ENCODE data around the gene BEND4. TPM values are rescaled to one million over a fixed set of nuclear protein-coding genes. Genes with fewer than 3 reads are reported as not detected.

Gene BEND4
- total and polyA plus RNA-seq, 4 donors: 0.02 to 0.51 (median 0.11) TPM

DNA sequence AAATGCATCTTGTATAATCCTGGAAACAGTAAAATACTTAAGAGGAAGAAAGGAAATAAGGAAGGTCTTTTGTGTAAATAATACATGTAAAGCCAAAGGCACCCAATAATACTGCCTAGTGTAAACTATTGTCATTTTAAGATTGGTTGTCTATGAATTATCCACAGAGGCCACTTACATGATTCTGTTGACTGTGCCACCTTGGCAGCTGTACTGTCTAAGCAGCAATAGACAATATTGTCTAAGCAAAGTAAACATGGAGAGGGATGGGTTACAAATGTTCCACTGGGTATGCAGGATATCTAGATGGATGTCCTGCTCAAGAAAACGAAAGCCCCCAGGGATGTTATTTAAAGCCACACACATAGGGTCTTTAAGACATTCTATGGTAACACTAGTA is 19.4 kb downstream of the BEND4 start:
- Histone ChIP-seq H3K36me3 (ENCODE audit: control insufficient read depth in 4 of 4, insufficient read depth in 4 of 4, low read length in 4 of 4) (no peaks in the 10 kb centered on the region), H3K4me3 (no peak overlapping the region), H3K9me3 (ENCODE audit: control insufficient read depth in 4 of 4, insufficient read depth in 3 of 4, low read length in 3 of 4) (peaks cover 0 to 2% (median 0%) of the 10 kb centered on the region in 4 donors), H3K4me1 (ENCODE audit: control insufficient read depth in 5 of 5, insufficient read depth in 5 of 5, low read length in 5 of 5) (no peaks in the 10 kb centered on the region), H3K9ac (ENCODE audit: insufficient read depth in 1 of 2, low read length in 2 of 2) (no peak overlapping the region), H3K27ac (ENCODE audit: low read depth in 1 of 2, low read length in 1 of 2) (no peak overlapping the region), H3K27me3 (ENCODE audit: control insufficient read depth in 3 of 3, insufficient read depth in 3 of 3, low read length in 2 of 3) (no peaks in the 10 kb centered on the region)
- WGBS, 2 donors: 66 to 90% methylated on average over 1 of the region's 1 CpG
- no peak for DNase-seq
- TF ChIP-seq, protein P1, sequence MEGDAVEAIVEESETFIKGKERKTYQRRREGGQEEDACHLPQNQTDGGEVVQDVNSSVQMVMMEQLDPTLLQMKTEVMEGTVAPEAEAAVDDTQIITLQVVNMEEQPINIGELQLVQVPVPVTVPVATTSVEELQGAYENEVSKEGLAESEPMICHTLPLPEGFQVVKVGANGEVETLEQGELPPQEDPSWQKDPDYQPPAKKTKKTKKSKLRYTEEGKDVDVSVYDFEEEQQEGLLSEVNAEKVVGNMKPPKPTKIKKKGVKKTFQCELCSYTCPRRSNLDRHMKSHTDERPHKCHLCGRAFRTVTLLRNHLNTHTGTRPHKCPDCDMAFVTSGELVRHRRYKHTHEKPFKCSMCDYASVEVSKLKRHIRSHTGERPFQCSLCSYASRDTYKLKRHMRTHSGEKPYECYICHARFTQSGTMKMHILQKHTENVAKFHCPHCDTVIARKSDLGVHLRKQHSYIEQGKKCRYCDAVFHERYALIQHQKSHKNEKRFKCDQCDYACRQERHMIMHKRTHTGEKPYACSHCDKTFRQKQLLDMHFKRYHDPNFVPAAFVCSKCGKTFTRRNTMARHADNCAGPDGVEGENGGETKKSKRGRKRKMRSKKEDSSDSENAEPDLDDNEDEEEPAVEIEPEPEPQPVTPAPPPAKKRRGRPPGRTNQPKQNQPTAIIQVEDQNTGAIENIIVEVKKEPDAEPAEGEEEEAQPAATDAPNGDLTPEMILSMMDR (IDR thresholded peaks at IDR 0.05; ENCODE audit: control extremely low read depth, extremely low read depth): no peak
- ATAC-seq (ENCODE audit: insufficient read depth, low FRiP score): no peak

DNA sequence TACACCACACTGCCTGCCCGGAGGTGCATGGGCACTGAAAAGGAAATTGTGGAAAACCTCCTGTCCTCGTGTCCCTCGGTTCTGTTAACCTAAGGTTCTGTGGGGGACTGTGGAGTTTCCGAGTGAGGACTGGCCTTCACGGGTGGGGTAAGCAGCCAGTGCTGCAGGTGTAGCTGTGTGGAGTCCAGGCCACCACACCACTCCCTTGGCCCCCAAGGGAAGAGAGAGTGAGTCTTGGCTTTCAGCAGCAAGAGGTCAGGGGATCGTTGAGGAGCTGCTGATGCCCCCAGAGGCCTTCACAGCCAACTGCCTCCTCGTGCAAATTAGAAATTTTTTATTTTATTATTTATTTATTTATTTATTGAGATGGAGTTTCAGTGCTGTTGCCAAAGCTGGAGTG is 20.4 kb downstream of the BEND4 start:
- WGBS, 2 donors: 83 to 89% methylated on average over 7 of the region's 7 CpGs
- TF ChIP-seq, protein P1 (IDR thresholded peaks at IDR 0.05; ENCODE audit: control extremely low read depth, extremely low read depth): no peak
- no peak overlapping the region for H3K4me3 ChIP-seq
- H3K36me3 ChIP-seq (ENCODE audit: control insufficient read depth in 4 of 4, insufficient read depth in 4 of 4, low read length in 4 of 4): no peaks in the 10 kb centered on the region
- no peak overlapping the region for H3K9ac ChIP-seq (ENCODE audit: insufficient read depth in 1 of 2, low read length in 2 of 2)
- no peak overlapping the region for H3K27ac ChIP-seq (ENCODE audit: low read depth in 1 of 2, low read length in 1 of 2)
- DNase-seq (no peak), ATAC-seq (ENCODE audit: insufficient read depth, low FRiP score) (no peak)
- H3K4me1 ChIP-seq (ENCODE audit: control insufficient read depth in 5 of 5, insufficient read depth in 5 of 5, low read length in 5 of 5): no peaks in the 10 kb centered on the region
- H3K27me3 ChIP-seq (ENCODE audit: control insufficient read depth in 3 of 3, insufficient read depth in 3 of 3, low read length in 2 of 3): no peaks in the 10 kb centered on the region
- peaks cover 0 to 2% (median 0%) of the 10 kb centered on the region in 4 donors for H3K9me3 ChIP-seq (ENCODE audit: control insufficient read depth in 4 of 4, insufficient read depth in 3 of 4, low read length in 3 of 4)

GRCh38 chr4:42123071-42123644 is 29.3 kb downstream of the BEND4 start:
- Histone ChIP-seq H3K27ac (ENCODE audit: low read depth in 1 of 2, low read length in 1 of 2) (no peak overlapping the region), H3K9me3 (ENCODE audit: control insufficient read depth in 4 of 4, insufficient read depth in 3 of 4, low read length in 3 of 4) (peaks cover 0 to 1% (median 0%) of the 10 kb centered on the region in 4 donors), H3K36me3 (ENCODE audit: control insufficient read depth in 4 of 4, insufficient read depth in 4 of 4, low read length in 4 of 4) (no peaks in the 10 kb centered on the region), H3K4me1 (ENCODE audit: control insufficient read depth in 5 of 5, insufficient read depth in 5 of 5, low read length in 5 of 5) (no peaks in the 10 kb centered on the region), H3K27me3 (ENCODE audit: control insufficient read depth in 3 of 3, insufficient read depth in 3 of 3, low read length in 2 of 3) (no peaks in the 10 kb centered on the region), H3K4me3 (no peak overlapping the region), H3K9ac (ENCODE audit: insufficient read depth in 1 of 2, low read length in 2 of 2) (no peak overlapping the region)
- TF ChIP-seq, protein P1 (IDR thresholded peaks at IDR 0.05; ENCODE audit: control extremely low read depth, extremely low read depth): no peak
- DNase-seq: no peak
- ATAC-seq (ENCODE audit: insufficient read depth, low FRiP score): no peak
- WGBS, 2 donors: 81 to 95% methylated on average over 2 of the region's 2 CpGs

DNA sequence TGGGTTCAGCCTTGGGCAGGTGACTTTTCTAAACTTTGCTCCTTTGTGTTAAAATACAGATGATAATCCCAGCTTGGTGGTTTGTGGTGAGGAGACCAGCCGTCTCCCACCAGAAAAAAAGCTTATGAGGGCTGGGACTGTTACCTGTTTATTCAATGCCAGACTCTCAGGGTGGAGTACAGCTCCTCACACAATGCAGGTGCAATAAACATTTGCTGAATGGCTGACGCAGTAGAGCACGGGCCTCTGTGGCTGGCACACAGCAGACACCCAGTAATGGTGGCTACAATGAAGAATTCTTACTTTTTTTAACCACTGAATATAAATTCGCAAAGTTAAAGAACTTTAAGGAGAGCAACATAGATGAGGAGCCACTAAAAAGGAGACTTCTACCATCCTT is 30.2 kb downstream of the BEND4 start:
- 88 to 93% methylated on average over 4 of the region's 4 CpGs for WGBS, 2 donors

More for the DNA sequence above, 30.2 kb downstream of the BEND4 start:
- no peak for ATAC-seq (ENCODE audit: insufficient read depth, low FRiP score)
- Histone ChIP-seq H3K4me3 (no peak overlapping the region), H3K27me3 (ENCODE audit: control insufficient read depth in 3 of 3, insufficient read depth in 3 of 3, low read length in 2 of 3) (no peaks in the 10 kb centered on the region), H3K9me3 (ENCODE audit: control insufficient read depth in 4 of 4, insufficient read depth in 3 of 4, low read length in 3 of 4) (peaks cover 0 to 1% (median 0%) of the 10 kb centered on the region in 4 donors), H3K27ac (ENCODE audit: low read depth in 1 of 2, low read length in 1 of 2) (no peak overlapping the region), H3K36me3 (ENCODE audit: control insufficient read depth in 4 of 4, insufficient read depth in 4 of 4, low read length in 4 of 4) (no peaks in the 10 kb centered on the region), H3K9ac (ENCODE audit: insufficient read depth in 1 of 2, low read length in 2 of 2) (no peak overlapping the region), H3K4me1 (ENCODE audit: control insufficient read depth in 5 of 5, insufficient read depth in 5 of 5, low read length in 5 of 5) (no peaks in the 10 kb centered on the region)
- no peak for DNase-seq
- TF ChIP-seq, protein P1 (IDR thresholded peaks at IDR 0.05; ENCODE audit: control extremely low read depth, extremely low read depth): no peak

All from lung (tissue), 12 donors.